PC-9 (cell line): ENCODE data around the gene MAST4. TPM values are rescaled to one million over a fixed set of nuclear protein-coding genes. Genes with fewer than 3 reads are reported as not detected.

Source experiments
- BruUV-seq: library from RNA; stranded (reverse); fragments of 400-500 nt; replicated peaks from 2 replicates; lab custom pipeline; 2021; lab: Mats Ljungman, UMichigan
- CTCF ChIA-PET: fragments of 300-600 bp; sonication (Branson Sonifier 250); formaldehyde crosslinking; loops from one replicate; lab custom pipeline; 2022; ENCODE audit warnings: antibody characterized with exemption; lab: Charles Lee
- POLR2A ChIA-PET: fragments of 300-600 bp; sonication (Branson Sonifier 250); formaldehyde crosslinking; loops from one replicate; lab custom pipeline; 2022; ENCODE audit warnings: antibody characterized with exemption; ENCODE audit not compliant: unreplicated experiment; lab: Charles Lee
- DNase-seq, 2 experiments: peaks; one replicate each; pipeline versions ENCODE4 v3.0.0 to v3.0.0-alpha.2; 2015 to 2022; ENCODE audit warnings: mixed read lengths in 1 of 2
- H2AFZ ChIP-seq: fragments of 200-600 bp; sonication (generic); 2 replicates; pipeline ENCODE4 v1.8.1; 2017; ENCODE audit warnings: antibody characterized with exemption
- H3F3A ChIP-seq: fragments of 200-600 bp; sonication (generic); 2 replicates; pipeline ENCODE4 v1.8.1; 2017; ENCODE audit warnings: antibody characterized with exemption, mild to moderate bottlenecking, low read depth; ENCODE audit not compliant: insufficient read depth
- H3K27ac ChIP-seq: fragments of 200-600 bp; sonication (generic); 2 replicates; pipeline ENCODE4 v1.6.1; 2016; ENCODE audit warnings: mixed run types
- H3K27me3 ChIP-seq: fragments of 200-600 bp; sonication (generic); 2 replicates; pipeline ENCODE4 v1.6.1; 2016; ENCODE audit warnings: low read depth, mixed run types; ENCODE audit not compliant: insufficient read depth
- H3K36me3 ChIP-seq: fragments of 200-600 bp; sonication (generic); 2 replicates; pipeline ENCODE4 v1.6.1; 2016; ENCODE audit warnings: low read depth, mixed run types
- H3K4me1 ChIP-seq: fragments of 200-600 bp; sonication (generic); replicated peaks from 2 replicates; pipeline ENCODE4 v1.6.1; 2016; ENCODE audit warnings: mixed run types; ENCODE audit not compliant: insufficient read depth
- H3K4me2 ChIP-seq: fragments of 200-600 bp; sonication (generic); 2 replicates; pipeline ENCODE4 v1.6.1; 2017; ENCODE audit warnings: mixed run types
- H3K4me3 ChIP-seq: fragments of 200-600 bp; sonication (generic); 2 replicates; pipeline ENCODE4 v1.6.1; 2016; ENCODE audit warnings: mixed run types
- H3K79me2 ChIP-seq: fragments of 200-600 bp; sonication (generic); 2 replicates; pipeline ENCODE4 v1.6.1; 2017; ENCODE audit warnings: low read depth, mixed run types
- H3K9me2 ChIP-seq: fragments of 200-600 bp; sonication (generic); 2 replicates; pipeline ENCODE4 v1.8.1; 2017; ENCODE audit warnings: mild to moderate bottlenecking; ENCODE audit not compliant: insufficient read depth
- H3K9me3 ChIP-seq: fragments of 200-600 bp; sonication (generic); 2 replicates; pipeline ENCODE4 v1.8.1; 2016; ENCODE audit warnings: low read depth; ENCODE audit not compliant: insufficient read depth
- H4K20me1 ChIP-seq: fragments of 200-600 bp; sonication (generic); 2 replicates; pipeline ENCODE4 v1.8.1; 2017; ENCODE audit not compliant: insufficient read depth
- CTCF ChIP-seq: fragments of 200-600 bp; sonication (generic); conservative IDR thresholded peaks from 2 replicates; pipeline ENCODE4 v1.6.1; 2017; ENCODE audit warnings: mixed run types, antibody characterized with exemption, mild to moderate bottlenecking, moderate library complexity
- EZH2 ChIP-seq: fragments of 200-600 bp; sonication (generic); IDR thresholded peaks from 2 replicates; pipeline ENCODE4 v1.8.0; 2017; ENCODE audit warnings: antibody characterized with exemption, low read depth
- intact Hi-C: fragments of 100-400 bp; cut with micrococcal nuclease; formaldehyde crosslinking; loops from one replicate; pipeline ENCODE4 v1.10.0; 2022; ENCODE audit not compliant: unreplicated experiment
- total RNA-seq: library from RNA; stranded (reverse); gene quantifications from 2 replicates; pipeline ENCODE4 v1.2.3, GENCODE V29; 2021

The MAST4 gene
- total RNA-seq, 1 experiment from 2014 or later: 19.3 TPM

- CTCF ChIA-PET: no interaction called here
- peaks cover 10% of the 10 kb centered on the region for H3K4me1 ChIP-seq
- no peaks in the 10 kb centered on the region for H4K20me1 ChIP-seq
- H3K9me2 ChIP-seq: no peaks in the 10 kb centered on the region
- H3K4me2 ChIP-seq: no peak overlapping the region
- POLR2A ChIA-PET: no interaction called here
- H3F3A ChIP-seq: peaks cover 5% of the 10 kb centered on the region; the same call in 1 of the 2 replicates
- intact Hi-C loops: no loop called here
- H3K27me3 ChIP-seq: no peaks in the 10 kb centered on the region
- no peak for TF ChIP-seq EZH2
- TF ChIP-seq CTCF: no peak
- H3K79me2 ChIP-seq: peaks cover 83% of the 10 kb centered on the region
- DNase-seq: peak in 1 of 2 experiments; percentile 31
- no peak overlapping the region for H3K4me3 ChIP-seq
- no TSS peak for BruUV-seq
- H3K27ac ChIP-seq: no peak overlapping the region
- no peak overlapping the region for H2AFZ ChIP-seq
- H3K36me3 ChIP-seq: peaks cover 4% of the 10 kb centered on the region; the same call in 1 of the 2 replicates
- H3K9me3 ChIP-seq: peaks cover 5% of the 10 kb centered on the region; the same call in 1 of the 2 replicates
Measured at GRCh38 chr5:67021031-67021430, 424.8 kb downstream of the MAST4 start.

- Histone ChIP-seq H3K27me3 (no peaks in the 10 kb centered on the region), H4K20me1 (no peaks in the 10 kb centered on the region), H3K9me3 (peaks cover 5% of the 10 kb centered on the region; the same call in 1 of the 2 replicates), H3K79me2 (peaks cover 78% of the 10 kb centered on the region), H3K4me2 (no peak overlapping the region), H2AFZ (no peak overlapping the region), H3K27ac (no peak overlapping the region), H3K9me2 (no peaks in the 10 kb centered on the region), H3K4me1 (peaks cover 5% of the 10 kb centered on the region), H3K4me3 (no peak overlapping the region), H3K36me3 (peaks cover 4% of the 10 kb centered on the region; the same call in 1 of the 2 replicates), H3F3A (no peaks in the 10 kb centered on the region)
- no peak for TF ChIP-seq CTCF
- no peak for TF ChIP-seq EZH2
- intact Hi-C loops: no loop called here
- ChIA-PET POLR2A (no interaction called here), CTCF (no interaction called here)
- BruUV-seq: no TSS peak
- DNase-seq: peak in 1 of 2 experiments; percentile 28
Measured at GRCh38 chr5:67021521-67021920, 425.3 kb downstream of the MAST4 start.

- H3K9me3 ChIP-seq: peaks cover 5% of the 10 kb centered on the region; the same call in 1 of the 2 replicates
- intact Hi-C loops: no loop called here
- no peak overlapping the region for H3K4me3 ChIP-seq
- no peak overlapping the region for H3K27ac ChIP-seq
- H2AFZ ChIP-seq: no peak overlapping the region
- DNase-seq: no peak
- peaks cover under 1% of the 10 kb centered on the region; the same call in 1 of the 2 replicates for H3K4me1 ChIP-seq
- peaks cover 4% of the 10 kb centered on the region; the same call in 1 of the 2 replicates for H3K36me3 ChIP-seq
- TF ChIP-seq EZH2: no peak
- no peak for TF ChIP-seq CTCF
- H3F3A ChIP-seq: no peaks in the 10 kb centered on the region
- H3K79me2 ChIP-seq: peaks cover 74% of the 10 kb centered on the region
- ChIA-PET CTCF (no interaction called here), POLR2A (no interaction called here)
- BruUV-seq: no TSS peak
- H3K4me2 ChIP-seq: no peak overlapping the region
- H3K27me3 ChIP-seq: no peaks in the 10 kb centered on the region
- H4K20me1 ChIP-seq: no peaks in the 10 kb centered on the region
- H3K9me2 ChIP-seq: no peaks in the 10 kb centered on the region
Measured at GRCh38 chr5:67021962-67022361, 425.8 kb downstream of the MAST4 start.
